ENCODE measurements around the gene SYCE3. TPM values are rescaled to one million over a fixed set of nuclear protein-coding genes. Genes with fewer than 3 reads are reported as not detected.

SYCE3 gene
- total RNA-seq, 1 donor from 2014 or later, result 0.76 TPM

GRCh38 chr22:50548921-50549790, 13.6 kb downstream of the SYCE3 start:
- Mint-ChIP-seq H3K36me3 (no peaks in the 10 kb centered on the region), H3K9me3 (no peaks in the 10 kb centered on the region), H3K27me3 (ENCODE audit: low read depth) (no peaks in the 10 kb centered on the region), H3K4me3 (no peak overlapping the region), H3K4me1 (peaks cover 13% of the 10 kb centered on the region), H3K27ac (no peak overlapping the region)
- no peak for TF ChIP-seq CTCF (IDR thresholded peaks at IDR 0.05; ENCODE audit: unreplicated experiment)
- no peak for DNase-seq (ENCODE audit: low spot score in 2 of 2, unreplicated experiment in 2 of 2)

- H3K27me3 Mint-ChIP-seq (ENCODE audit: low read depth), result no peaks in the 10 kb centered on the region
- no peak for DNase-seq (ENCODE audit: low spot score in 2 of 2, unreplicated experiment in 2 of 2)
- no peak for TF ChIP-seq CTCF (IDR thresholded peaks at IDR 0.05; ENCODE audit: unreplicated experiment)
These were observed 14.4 kb downstream of the SYCE3 start for GRCh38 chr22:50548040-50548920.

GRCh38 chr22:50547263-50547985, 15.3 kb downstream of the SYCE3 start:
- Mint-ChIP-seq H3K27ac (no peak overlapping the region), H3K4me3 (no peak overlapping the region)
- no peak for DNase-seq (ENCODE audit: low spot score in 2 of 2, unreplicated experiment in 2 of 2)

More at GRCh38 chr22:50548040-50548920, 14.4 kb downstream of the SYCE3 start:
- H3K9me3 Mint-ChIP-seq, result no peaks in the 10 kb centered on the region
- H3K27ac Mint-ChIP-seq, result no peak overlapping the region
- no peaks in the 10 kb centered on the region for H3K36me3 Mint-ChIP-seq
- peaks cover 13% of the 10 kb centered on the region for H3K4me1 Mint-ChIP-seq
- no peak overlapping the region for H3K4me3 Mint-ChIP-seq

GRCh38 chr22:50546326-50547262, 16.1 kb downstream of the SYCE3 start:
- Mint-ChIP-seq H3K27ac (no peak overlapping the region), H3K36me3 (no peaks in the 10 kb centered on the region), H3K9me3 (no peaks in the 10 kb centered on the region), H3K27me3 (ENCODE audit: low read depth) (no peaks in the 10 kb centered on the region), H3K4me3 (no peak overlapping the region), H3K4me1 (peaks cover 13% of the 10 kb centered on the region)
- no peak for DNase-seq (ENCODE audit: low spot score in 2 of 2, unreplicated experiment in 2 of 2)
- TF ChIP-seq CTCF (IDR thresholded peaks at IDR 0.05; ENCODE audit: unreplicated experiment), result no peak

More at GRCh38 chr22:50547263-50547985, 15.3 kb downstream of the SYCE3 start:
- no peaks in the 10 kb centered on the region for H3K36me3 Mint-ChIP-seq
- peaks cover 13% of the 10 kb centered on the region for H3K4me1 Mint-ChIP-seq
- H3K27me3 Mint-ChIP-seq (ENCODE audit: low read depth), result no peaks in the 10 kb centered on the region
- no peak for TF ChIP-seq CTCF (IDR thresholded peaks at IDR 0.05; ENCODE audit: unreplicated experiment)
- H3K9me3 Mint-ChIP-seq, result no peaks in the 10 kb centered on the region
